GM12801 (cell line): ENCODE data around the gene PJA1.

Source experiments
- CTCF ChIP-seq: IDR thresholded peaks from one replicate; pipeline ENCODE4 v1.5.1; 2011; ENCODE audit warnings: control low read depth; ENCODE audit not compliant: insufficient read length; ENCODE audit errors: extremely low read depth

PJA1 gene

DNA sequence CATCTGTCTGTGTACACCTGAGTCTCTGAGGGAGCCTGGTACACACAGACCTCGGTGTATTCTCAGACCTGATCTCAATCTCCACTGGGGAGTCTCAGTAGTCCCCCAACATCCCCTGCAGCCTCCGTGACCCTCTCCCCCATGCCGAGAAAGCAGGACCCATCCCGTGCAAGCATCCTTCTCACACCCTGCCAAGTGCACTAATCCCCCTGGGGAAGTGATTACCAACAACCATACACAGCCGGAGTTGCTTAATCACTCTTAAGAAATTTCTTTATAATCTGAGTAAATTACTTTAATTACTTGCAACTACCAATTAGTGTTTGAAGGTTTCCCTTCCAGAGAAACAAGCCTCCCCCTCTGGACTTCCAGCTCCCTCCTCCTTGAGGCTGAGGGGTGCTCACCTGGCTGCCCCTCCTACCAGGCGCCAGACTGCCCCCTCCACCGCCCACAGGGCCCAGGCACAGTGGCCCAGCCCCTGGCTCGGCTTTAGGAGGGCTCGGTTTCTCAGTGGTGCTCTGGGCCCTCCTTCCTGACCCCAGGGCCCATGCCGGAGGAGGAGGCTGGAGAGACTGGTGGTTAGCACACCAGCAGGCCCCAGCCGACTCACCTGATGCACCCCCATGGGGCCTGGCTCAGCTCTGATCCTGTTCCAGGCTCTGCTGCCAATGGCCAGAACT lies 43.8 kb downstream of the PJA1 start:
- TF ChIP-seq CTCF: no peak

DNA sequence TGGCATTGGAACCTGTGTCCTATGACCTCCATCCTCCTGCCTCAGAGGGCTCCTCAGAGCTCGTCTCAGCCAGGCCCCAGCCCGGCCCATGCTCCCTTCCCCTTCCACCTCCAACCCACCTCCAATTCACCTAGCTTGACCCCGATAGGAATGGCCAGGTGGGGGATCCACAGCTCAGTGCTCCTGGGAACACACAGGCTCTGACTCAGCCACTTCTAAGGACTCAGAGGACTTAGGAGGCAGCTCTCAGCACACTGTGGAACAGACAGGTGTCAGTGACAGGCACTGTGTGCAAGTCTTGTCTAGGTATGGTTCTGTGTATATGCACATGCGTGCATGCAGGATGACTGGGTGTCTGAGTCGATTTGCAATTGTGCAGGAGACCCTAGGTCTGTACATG lies 44.8 kb downstream of the PJA1 start:
- no peak for TF ChIP-seq CTCF

DNA sequence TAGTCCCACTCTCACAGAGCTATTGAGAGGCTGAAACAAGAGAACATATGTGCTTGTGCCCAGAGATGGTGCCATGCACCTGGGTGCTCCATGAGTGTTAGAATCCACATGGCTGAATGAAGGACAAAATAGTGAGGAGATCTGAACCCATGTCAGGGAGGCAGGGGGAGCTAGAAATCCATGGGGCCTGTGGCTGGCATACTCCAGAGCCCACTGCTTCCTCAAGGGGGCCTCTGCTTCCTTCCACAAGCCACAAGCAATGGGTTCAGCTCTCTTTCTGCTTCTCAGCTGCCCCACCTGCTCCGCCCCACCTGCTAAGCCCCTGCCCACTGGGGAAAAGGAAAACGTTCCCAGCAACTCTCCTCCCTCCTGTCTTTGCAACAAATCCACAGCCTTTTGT lies 46.1 kb downstream of the PJA1 start:
- TF ChIP-seq CTCF: no peak

DNA sequence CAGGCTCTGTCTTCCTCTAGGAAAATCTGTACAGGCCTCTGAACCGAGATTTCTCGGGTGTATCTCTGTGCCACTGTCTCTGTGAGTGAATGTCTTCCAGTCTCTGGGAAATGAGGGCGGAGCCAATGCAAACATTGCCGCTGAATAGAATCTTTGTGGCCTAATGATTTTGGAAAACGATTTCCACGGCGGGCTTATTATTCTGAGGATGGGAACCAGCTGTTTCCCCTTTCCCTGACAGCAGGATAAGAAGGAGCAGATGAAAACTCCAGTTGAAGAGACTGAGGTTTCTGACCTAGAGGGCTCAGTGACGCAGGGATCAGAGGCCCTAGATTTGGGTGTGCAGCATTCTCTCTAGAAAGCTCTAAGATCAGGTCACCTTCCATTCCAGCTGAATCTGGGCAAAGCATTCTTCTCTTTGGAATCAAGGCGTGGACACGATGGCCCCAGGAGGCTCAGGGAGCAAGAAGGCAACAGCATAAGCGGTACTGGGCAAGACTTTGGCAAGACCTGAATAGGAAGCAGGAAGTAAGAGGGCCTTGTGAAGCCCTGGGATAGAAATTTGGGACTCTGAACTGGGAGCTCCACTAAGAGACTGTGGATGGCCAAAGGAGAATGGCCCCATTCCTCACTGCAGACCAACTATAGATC lies 47.3 kb downstream of the PJA1 start:
- TF ChIP-seq CTCF: no peak

GRCh38 chrX:69116077-69116476 lies 49.2 kb downstream of the PJA1 start:
- TF ChIP-seq CTCF: no peak

- no peak for TF ChIP-seq CTCF
These were observed 51.5 kb downstream of the PJA1 start for GRCh38 chrX:69113723-69114122.
